NB4 (cell line): ENCODE measurements around the gene CBLL1.

Experiments used
- MYC ChIP-seq: IDR thresholded peaks from 2 replicates; pipeline ENCODE4 v1.6.1; 2011; ENCODE audit warnings: low read depth, low read length
- POLR2A ChIP-seq: IDR thresholded peaks from 2 replicates; pipeline ENCODE4 v1.6.1; 2011; ENCODE audit warnings: mild to moderate bottlenecking; ENCODE audit not compliant: insufficient read length; ENCODE audit errors: extremely low read depth
- TF ChIP-seq, protein P1 (sequence below): IDR thresholded peaks from 2 replicates; pipeline ENCODE4 v1.6.1; 2011; ENCODE audit warnings: low read depth, low read length
- TF ChIP-seq, protein P2 (sequence below): IDR thresholded peaks from one replicate; pipeline ENCODE4 v1.5.1; 2012; ENCODE audit warnings: low read depth, low read length

DNA sequence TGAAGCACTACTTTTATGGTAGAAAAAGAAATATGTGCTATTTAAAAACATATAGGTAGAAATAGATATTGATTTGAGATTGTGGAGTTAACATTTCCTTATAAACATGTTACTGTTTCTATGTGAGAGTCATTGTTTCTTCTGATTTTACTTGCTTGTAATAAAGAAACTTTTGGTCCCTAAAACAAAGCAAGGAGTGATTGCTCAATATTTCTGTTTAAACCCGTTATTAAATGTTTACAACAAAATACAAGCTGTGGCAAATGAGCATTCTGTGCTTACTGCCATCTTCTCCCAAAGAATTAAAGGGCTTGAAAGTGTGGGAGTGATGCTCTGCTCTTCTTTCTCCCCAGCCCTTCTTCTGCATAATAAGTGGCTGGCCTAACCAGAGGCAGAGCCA, 22.7 kb upstream of the CBLL1 start:
- TF ChIP-seq, protein P1, sequence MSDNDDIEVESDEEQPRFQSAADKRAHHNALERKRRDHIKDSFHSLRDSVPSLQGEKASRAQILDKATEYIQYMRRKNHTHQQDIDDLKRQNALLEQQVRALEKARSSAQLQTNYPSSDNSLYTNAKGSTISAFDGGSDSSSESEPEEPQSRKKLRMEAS: no peak
- TF ChIP-seq, protein P2, sequence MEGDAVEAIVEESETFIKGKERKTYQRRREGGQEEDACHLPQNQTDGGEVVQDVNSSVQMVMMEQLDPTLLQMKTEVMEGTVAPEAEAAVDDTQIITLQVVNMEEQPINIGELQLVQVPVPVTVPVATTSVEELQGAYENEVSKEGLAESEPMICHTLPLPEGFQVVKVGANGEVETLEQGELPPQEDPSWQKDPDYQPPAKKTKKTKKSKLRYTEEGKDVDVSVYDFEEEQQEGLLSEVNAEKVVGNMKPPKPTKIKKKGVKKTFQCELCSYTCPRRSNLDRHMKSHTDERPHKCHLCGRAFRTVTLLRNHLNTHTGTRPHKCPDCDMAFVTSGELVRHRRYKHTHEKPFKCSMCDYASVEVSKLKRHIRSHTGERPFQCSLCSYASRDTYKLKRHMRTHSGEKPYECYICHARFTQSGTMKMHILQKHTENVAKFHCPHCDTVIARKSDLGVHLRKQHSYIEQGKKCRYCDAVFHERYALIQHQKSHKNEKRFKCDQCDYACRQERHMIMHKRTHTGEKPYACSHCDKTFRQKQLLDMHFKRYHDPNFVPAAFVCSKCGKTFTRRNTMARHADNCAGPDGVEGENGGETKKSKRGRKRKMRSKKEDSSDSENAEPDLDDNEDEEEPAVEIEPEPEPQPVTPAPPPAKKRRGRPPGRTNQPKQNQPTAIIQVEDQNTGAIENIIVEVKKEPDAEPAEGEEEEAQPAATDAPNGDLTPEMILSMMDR: no peak
- TF ChIP-seq POLR2A (no peak), MYC (no peak)
